GM13977 (cell line): ENCODE results near the gene GLS2.
"Not testable (repeated sequence)": the region's sequence is repeated elsewhere in the genome, so short reads cannot be mapped to it uniquely, and the experiment has no call there.

Experiments used
- DNase-seq: peaks from one replicate; pipeline ENCODE4 v3.0.0; 2012; ENCODE audit warnings: low spot score
- CTCF ChIP-seq: IDR thresholded peaks from 2 replicates; pipeline ENCODE4 v1.5.1; 2012; ENCODE audit warnings: mild to moderate bottlenecking, control low read depth; ENCODE audit not compliant: insufficient read depth; ENCODE audit errors: extremely low read depth, missing control alignments
- in situ Hi-C: fragments of 300-500 bp; cut with MboI; formaldehyde crosslinking; loops from one replicate; pipeline ENCODE4 v1.12.0; 2022; ENCODE audit warnings: low sequenced_read_pairs, low pct_unique_long_range_greater_than_20kb, mixed read lengths, inconsistent platforms; ENCODE audit not compliant: unreplicated experiment

GLS2 gene

DNA sequence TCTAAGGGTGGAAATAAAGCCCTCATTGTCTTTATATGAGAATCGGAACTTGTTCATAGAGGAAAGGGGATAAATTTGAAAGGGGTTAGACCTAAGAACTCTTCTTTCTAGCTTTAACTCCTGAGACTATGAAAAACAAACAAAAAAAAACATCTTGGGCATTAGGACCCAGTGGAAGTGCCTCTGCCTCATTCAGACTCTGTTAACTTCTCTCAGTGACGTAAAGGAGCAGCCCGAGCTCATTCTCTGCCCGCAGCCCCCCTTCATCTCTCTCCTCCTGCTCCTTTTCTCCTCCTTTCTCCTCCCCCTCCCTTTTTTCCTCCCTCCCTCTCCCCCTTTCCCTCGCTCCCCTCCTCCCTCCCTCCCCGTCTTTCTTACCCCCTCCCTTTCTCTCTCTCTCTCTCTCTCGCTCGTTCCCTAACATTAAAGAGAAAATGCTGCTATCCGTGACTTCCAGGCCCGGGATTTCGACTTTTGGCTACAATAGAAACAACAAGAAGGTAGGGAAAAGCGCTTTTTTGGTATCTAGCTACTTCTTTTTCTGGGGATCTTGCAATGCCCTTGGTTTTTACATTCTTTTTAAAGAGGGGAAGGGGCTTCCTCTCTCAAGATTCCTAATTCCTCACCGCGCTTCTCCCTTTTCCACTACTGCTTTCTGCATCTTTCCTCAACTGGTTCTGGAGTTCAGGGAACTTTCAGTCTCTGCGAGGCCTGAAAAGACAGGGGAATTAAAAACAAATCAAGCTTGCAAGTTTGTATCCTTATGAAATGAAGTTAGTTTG, 33.8 kb upstream of the GLS2 start, which contains the start of gene RBMS2:
Gene RBMS2, plus strand, starts transcription at position 231 of the 782 bp plus-strand sequence. Its CDS starts 204 bp downstream, at position 435.
- in situ Hi-C loops: loop anchor here (10.0 kb wide), 1 partner anchor 63 kb away; no protein-coding TSS in a partner anchor
- peak; percentile 48 for DNase-seq
- no peak for TF ChIP-seq CTCF

DNA sequence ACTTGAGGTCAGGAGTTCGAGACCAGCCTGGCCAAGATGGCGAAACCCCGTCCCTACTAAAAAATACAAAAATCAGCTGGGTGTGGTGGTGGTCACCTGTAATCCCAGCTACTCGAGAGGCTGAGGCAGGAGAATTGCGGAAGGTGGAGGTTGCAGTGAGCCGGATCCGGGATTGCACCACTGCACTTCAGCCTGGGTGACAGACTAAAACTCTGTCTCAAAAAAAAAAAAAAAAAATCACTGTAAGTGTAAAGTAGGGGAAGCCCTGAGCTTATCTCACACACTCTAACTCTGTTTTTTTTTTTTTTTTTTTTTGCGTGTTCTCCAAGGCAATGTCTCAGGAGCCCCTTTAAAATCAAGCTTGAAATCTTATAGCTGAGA, 33.2 kb upstream of the GLS2 start:
- DNase-seq: no peak
- TF ChIP-seq CTCF: no peak
- in situ Hi-C loops: loop anchor here (10.0 kb wide), 1 partner anchor 64 kb away; no protein-coding TSS in a partner anchor

GRCh38 chr12:56520506-56520905, 32.5 kb upstream of the GLS2 start:
- in situ Hi-C loops: loop anchor here (10.0 kb wide), 1 partner anchor 64 kb away; no protein-coding TSS in a partner anchor
- TF ChIP-seq CTCF: no peak
- no peak for DNase-seq

DNA sequence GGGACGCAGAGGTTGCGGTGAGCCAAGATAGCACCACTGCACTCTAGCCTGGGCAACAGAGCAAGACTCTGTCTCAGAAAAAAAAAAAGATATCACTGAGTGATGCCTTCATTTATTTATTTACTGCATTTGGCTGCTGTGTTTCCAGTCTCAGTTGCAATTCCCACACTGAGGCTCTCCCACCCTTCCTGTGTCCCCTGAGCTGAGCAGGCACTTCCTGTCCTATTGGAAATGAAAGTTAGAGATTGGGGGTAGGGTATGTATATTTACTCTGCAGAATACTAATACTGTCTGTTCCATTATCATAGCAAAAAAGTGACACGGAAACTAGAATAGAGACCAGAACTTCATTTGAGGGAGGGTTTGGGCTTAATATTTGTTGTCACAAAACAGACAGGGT, 32.1 kb upstream of the GLS2 start:
- no peak for DNase-seq
- no peak for TF ChIP-seq CTCF
- in situ Hi-C loops: loop anchor here (10.0 kb wide), 1 partner anchor 65 kb away; no protein-coding TSS in a partner anchor

GRCh38 chr12:56518570-56518969, 30.6 kb upstream of the GLS2 start:
- TF ChIP-seq CTCF: no peak
- DNase-seq: no peak
- in situ Hi-C loops: loop anchor here (10.0 kb wide), 1 partner anchor 46 kb away; no protein-coding TSS in a partner anchor

DNA sequence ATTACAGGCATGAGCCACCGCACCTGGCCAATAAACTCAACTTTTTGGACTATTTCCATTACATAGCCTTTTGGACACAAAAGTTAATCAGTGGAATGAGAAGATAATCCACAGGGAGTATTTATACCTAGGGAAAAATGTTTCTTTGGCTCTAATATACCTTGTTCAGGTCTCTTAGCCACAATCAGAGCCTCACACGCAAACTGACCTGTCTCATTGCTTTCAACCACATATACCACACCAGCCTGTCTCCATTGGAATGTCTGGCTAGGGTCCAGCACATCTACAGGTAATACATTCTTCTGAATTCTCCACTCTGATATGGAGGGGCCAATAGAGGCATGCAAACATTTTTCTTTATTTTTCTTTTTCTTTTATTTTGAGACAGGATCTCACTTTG, 29.9 kb upstream of the GLS2 start:
- no peak for TF ChIP-seq CTCF
- DNase-seq: no peak
- in situ Hi-C loops: loop anchor here (10.0 kb wide), 1 partner anchor 47 kb away; no protein-coding TSS in a partner anchor

DNA sequence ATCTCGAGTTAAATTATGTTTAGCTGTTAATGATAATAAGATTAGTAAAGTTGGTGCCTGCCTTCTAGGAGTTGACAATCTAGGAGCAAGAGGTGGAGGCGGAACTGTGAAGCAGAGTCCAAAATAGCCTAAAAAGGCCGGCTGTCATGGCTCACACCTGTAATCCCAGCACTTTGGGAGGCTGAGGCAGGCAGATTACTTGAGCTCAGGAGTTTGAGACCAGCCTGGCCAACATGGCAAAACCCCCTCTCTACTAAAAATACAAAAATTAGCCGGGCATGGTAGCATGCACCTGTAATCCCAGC, 26.0 kb upstream of the GLS2 start:
- in situ Hi-C loops: loop anchor here (10.0 kb wide), 1 partner anchor 51 kb away; no protein-coding TSS in a partner anchor

More for the DNA sequence above, 26.0 kb upstream of the GLS2 start:
- not testable (repeated sequence) for DNase-seq
